HFFc6 (cell line): ENCODE data around the gene SHFL. TPM values are rescaled to one million over a fixed set of nuclear protein-coding genes. Genes with fewer than 3 reads are reported as not detected.

ENCODE experiments used
- DNase-seq: peaks from one replicate; pipeline ENCODE4 v3.0.0-alpha.2; 2018
- H3K27ac Mint-ChIP-seq: 2 replicates; pipeline ENCODE4 v1.8.0; 2020; ENCODE audit warnings: mild to moderate bottlenecking, mixed read lengths
- H3K27me3 Mint-ChIP-seq: 2 replicates; pipeline ENCODE4 v1.8.0; 2021; ENCODE audit warnings: mild to moderate bottlenecking, moderate library complexity, mixed read lengths; ENCODE audit not compliant: insufficient read depth
- H3K36me3 Mint-ChIP-seq: 2 replicates; pipeline ENCODE4 v1.8.0; 2021; ENCODE audit warnings: low read depth, mixed read lengths
- H3K4me1 Mint-ChIP-seq: 2 replicates; pipeline ENCODE4 v1.8.0; 2020; ENCODE audit warnings: low read depth, mixed read lengths
- H3K4me3 Mint-ChIP-seq: 2 replicates; pipeline ENCODE4 v1.8.0; 2020; ENCODE audit warnings: mild to moderate bottlenecking, moderate library complexity, mixed read lengths
- H3K9me3 Mint-ChIP-seq: 2 replicates; pipeline ENCODE4 v1.8.0; 2020; ENCODE audit warnings: mild to moderate bottlenecking, mixed read lengths
- total RNA-seq, 6 experiments: library from RNA; stranded (reverse); fragmentation: NEBNext Ultra II Directional; extraction: Animal tissue kit (Norgen Biotek cat#: 25700); gene quantifications; 2 replicates in 1 of 6; 3 replicates in 5 of 6; pipeline ENCODE4 v1.2.3, GENCODE V29; 2021
- TF ChIP-seq, protein P1 (sequence below): fragments of 200-600 bp; sonication (generic); IDR thresholded peaks from 2 replicates; pipeline ENCODE4 v1.5.0; 2021; ENCODE audit warnings: antibody characterized with exemption, mild to moderate bottlenecking

Gene SHFL
- total RNA-seq, 6 experiments from 2014 or later: 16.9 to 26.2 (median 21.1) TPM

GRCh38 chr19:10100163-10100785 lies 14.2 kb downstream of the SHFL start:
- Mint-ChIP-seq H3K4me3 (no peak overlapping the region), H3K36me3 (no peaks in the 10 kb centered on the region), H3K4me1 (peaks cover 10% of the 10 kb centered on the region; the same call in 1 of the 2 replicates), H3K27ac (no peak overlapping the region), H3K9me3 (no peaks in the 10 kb centered on the region), H3K27me3 (peaks cover 5% of the 10 kb centered on the region; the same call in 1 of the 2 replicates)
- DNase-seq: no peak
- TF ChIP-seq, protein P1, sequence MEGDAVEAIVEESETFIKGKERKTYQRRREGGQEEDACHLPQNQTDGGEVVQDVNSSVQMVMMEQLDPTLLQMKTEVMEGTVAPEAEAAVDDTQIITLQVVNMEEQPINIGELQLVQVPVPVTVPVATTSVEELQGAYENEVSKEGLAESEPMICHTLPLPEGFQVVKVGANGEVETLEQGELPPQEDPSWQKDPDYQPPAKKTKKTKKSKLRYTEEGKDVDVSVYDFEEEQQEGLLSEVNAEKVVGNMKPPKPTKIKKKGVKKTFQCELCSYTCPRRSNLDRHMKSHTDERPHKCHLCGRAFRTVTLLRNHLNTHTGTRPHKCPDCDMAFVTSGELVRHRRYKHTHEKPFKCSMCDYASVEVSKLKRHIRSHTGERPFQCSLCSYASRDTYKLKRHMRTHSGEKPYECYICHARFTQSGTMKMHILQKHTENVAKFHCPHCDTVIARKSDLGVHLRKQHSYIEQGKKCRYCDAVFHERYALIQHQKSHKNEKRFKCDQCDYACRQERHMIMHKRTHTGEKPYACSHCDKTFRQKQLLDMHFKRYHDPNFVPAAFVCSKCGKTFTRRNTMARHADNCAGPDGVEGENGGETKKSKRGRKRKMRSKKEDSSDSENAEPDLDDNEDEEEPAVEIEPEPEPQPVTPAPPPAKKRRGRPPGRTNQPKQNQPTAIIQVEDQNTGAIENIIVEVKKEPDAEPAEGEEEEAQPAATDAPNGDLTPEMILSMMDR: no peak

- Mint-ChIP-seq H3K36me3 (peaks cover 9% of the 10 kb centered on the region), H3K27me3 (peaks cover 2% of the 10 kb centered on the region; the same call in 1 of the 2 replicates), H3K9me3 (no peaks in the 10 kb centered on the region), H3K27ac (no peak overlapping the region), H3K4me3 (no peak overlapping the region), H3K4me1 (peaks cover 19% of the 10 kb centered on the region)
- no peak for DNase-seq
- TF ChIP-seq, protein P1: no peak
These were observed 16.7 kb downstream of the SHFL start for GRCh38 chr19:10102787-10103236.

DNA sequence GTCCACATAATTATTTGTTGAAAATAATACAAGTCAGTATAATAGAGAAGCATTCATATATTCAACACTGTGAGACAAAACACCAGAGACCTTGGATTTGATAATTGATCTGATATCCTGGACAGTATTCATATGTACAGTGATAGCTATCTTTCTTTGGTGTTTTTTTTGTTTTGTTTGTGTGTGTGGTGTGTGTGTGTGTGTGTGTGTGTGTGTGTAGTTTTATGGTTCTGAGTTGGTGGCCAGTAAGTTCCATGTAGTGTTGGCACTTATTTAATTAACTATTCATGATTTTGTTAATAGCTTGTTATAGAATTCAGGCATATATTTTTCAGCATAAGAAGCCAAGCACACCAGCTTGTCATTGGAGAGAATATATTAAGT lies 18.0 kb downstream of the SHFL start:
- Mint-ChIP-seq H3K27me3 (peaks cover 2% of the 10 kb centered on the region; the same call in 1 of the 2 replicates), H3K27ac (no peak overlapping the region), H3K4me3 (no peak overlapping the region), H3K4me1 (peaks cover 15% of the 10 kb centered on the region), H3K36me3 (peaks cover 9% of the 10 kb centered on the region), H3K9me3 (no peaks in the 10 kb centered on the region)
- TF ChIP-seq, protein P1: no peak
- DNase-seq: no peak

DNA sequence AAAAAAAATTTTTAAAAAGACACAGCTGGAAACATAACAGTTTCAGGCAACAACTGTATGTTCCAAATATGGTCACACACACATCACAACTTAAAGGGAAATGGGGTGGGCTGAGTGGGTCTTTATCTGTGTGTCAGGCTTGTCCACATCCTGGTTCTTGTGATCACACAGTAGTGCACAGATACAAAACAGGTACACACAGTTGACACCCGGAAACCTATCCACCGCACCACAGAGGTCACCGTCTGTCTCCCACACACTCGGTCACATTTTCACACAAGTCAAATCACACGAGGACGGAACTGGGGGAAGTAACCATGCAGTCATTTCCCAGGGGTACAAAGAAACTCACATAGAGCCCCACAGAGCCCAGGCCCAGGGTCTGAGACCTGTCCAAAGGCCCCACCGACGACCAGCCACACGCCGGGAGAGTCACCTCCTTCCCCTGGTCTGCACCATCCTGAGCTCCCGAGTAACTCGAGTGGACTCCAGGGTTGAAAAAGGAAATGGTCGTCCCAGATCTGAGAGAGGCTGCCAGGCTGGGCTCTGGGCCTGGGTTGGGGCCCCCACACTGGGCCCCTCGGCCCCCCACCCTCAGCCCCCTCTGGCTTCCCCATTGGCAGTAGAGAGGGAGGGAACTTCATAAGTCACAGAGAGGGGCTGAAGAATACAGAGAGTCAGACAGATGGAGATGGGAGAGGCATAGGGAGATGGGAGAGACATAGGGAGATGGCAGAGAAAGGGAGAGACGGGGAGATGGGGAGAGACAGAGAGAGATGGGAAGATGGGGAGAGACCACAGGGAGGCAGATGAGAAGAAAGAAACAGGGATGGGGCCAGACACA lies 18.8 kb downstream of the SHFL start:
- peaks cover 14% of the 10 kb centered on the region for H3K36me3 Mint-ChIP-seq
- no peak for DNase-seq
- peaks cover 2% of the 10 kb centered on the region; the same call in 1 of the 2 replicates for H3K27me3 Mint-ChIP-seq
- H3K4me1 Mint-ChIP-seq: peaks cover 9% of the 10 kb centered on the region
- TF ChIP-seq, protein P1: no peak
- H3K27ac Mint-ChIP-seq: peak overlapping the region; percentile 86; the same call in 1 of the 2 replicates
- no peak overlapping the region; the same call in 1 of the 2 replicates for H3K4me3 Mint-ChIP-seq
- H3K9me3 Mint-ChIP-seq: no peaks in the 10 kb centered on the region

DNA sequence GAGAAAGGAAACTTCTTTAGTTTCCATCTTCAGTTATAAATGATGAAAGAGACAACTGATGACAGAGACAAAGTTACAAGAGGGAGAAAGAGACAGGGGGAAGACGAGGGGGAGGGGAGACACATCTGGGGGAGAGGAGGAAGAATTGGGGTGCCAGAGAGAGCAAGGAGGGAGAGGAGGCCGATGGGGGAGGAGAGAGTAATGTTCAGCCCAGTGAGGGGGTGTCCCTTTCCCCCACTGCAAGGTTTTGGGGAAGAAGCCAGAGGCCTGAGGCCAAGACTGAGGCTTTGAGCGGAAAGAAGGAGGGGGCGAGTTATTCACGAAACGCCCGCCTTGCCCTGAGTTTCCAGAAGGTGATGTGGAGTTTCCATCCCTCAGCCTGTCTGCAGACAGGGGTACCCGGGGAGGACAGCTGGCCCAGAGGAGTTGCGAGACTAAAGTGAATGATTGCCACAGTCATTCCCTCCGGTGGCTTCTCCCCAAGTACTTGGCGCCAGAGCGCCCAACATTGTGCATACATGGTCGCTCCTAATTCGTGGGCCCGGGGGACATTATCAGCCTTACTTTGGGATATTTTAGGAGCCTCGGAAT lies 19.5 kb downstream of the SHFL start:
- H3K27me3 Mint-ChIP-seq: peaks cover 2% of the 10 kb centered on the region; the same call in 1 of the 2 replicates
- TF ChIP-seq, protein P1: no peak
- peaks cover 14% of the 10 kb centered on the region for H3K36me3 Mint-ChIP-seq
- H3K4me3 Mint-ChIP-seq: peak overlapping the region; percentile 98
- H3K4me1 Mint-ChIP-seq: peaks cover 9% of the 10 kb centered on the region
- no peak for DNase-seq
- no peaks in the 10 kb centered on the region for H3K9me3 Mint-ChIP-seq
- peak overlapping the region; percentile 86 for H3K27ac Mint-ChIP-seq
